Stimulated activated CD4-positive, alpha-beta T cell treated with anti-CD3 and anti-CD28 coated beads, Interleukin-4, amount 100 ng/mL, for 48 hours (primary cell): ENCODE measurements around the gene MTMR1.
A peak's percentile ranks its signal among the peaks of the same experiment; 100 is the strongest.

Experiments used
- DNase-seq, 2 donors: peaks; one replicate each; pipeline ENCODE4 v3.0.0-alpha.2; 2020; ENCODE audit warnings: low read depth in 2 of 2

MTMR1 gene

DNA sequence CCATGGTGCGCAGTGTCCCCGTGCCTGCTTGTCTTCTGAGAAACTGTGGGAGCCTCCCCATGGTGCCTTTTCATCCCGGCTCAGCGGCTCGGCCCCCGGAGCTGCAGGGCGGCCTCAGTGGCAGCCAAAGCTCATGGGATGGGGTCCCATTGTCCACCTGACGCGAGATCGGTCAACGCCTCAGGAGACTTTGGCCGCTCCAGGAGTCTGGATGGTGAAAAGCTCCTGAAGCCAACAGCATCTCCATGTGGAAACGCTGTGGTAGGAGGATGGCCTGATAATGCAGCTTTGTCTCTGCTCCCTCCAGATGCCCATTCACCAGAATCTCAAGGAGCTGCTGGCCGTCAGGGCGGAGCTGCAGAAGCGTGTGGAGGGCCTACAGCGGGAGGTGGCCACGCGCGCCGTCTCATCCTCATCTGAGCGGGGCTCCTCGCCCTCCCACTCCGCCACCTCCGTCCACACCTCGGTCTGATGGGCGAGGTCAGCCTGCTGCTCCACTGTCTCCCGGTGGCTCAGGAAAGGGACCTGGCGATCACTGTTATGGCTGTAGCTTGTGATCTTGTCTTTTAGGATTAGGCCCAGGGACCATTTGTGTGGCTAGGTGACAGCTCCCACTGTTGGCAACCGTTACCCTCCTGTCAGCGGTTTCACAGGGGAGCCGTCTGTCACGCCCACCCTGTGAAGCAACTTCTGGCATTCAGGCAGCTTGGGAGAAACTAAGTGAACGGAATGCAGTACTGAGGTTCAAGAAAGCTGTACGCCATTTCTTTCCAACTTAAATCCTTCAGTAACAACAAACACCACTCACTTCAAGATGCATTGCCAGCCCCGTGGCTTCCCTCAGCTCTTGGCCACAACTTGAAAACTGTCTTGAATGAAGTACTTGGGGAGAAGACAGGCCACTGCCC, 69.3 kb downstream of the MTMR1 start:
- no peak for DNase-seq

DNA sequence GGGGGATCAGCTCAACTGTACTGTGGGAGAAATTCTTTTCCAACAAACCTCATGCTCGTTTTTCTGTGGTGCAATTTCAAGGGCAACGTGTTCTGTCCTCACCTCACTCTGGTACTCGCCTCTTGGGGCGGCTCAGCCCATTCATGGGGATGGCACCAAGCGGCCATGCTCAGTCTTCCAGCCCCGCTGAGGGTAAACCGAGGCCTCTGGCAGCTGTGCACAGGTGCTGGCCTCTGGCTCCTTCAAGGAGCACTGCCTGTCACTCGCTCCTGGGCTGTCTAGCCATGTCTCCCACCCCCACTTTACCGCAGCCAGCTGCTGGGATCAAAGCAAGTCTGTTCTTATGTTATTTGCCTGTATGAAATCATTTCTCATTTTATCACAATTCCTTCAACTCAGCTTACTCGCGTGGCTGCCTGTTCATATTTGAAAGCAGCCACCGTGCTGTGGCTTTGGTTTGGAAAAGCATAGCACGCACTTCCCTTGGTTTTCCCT, 70.2 kb downstream of the MTMR1 start:
- no peak for DNase-seq

- DNase-seq: no peak
Observed at GRCh38 chrX:150763810-150764209, 70.6 kb downstream of the MTMR1 start.

- DNase-seq: no peak
Observed at GRCh38 chrX:150765237-150765636, 72.0 kb downstream of the MTMR1 start.

GRCh38 chrX:150765782-150766350, 72.7 kb downstream of the MTMR1 start:
- no peak for DNase-seq

- no peak for DNase-seq
Observed at GRCh38 chrX:150766351-150767044, 73.3 kb downstream of the MTMR1 start.

DNA sequence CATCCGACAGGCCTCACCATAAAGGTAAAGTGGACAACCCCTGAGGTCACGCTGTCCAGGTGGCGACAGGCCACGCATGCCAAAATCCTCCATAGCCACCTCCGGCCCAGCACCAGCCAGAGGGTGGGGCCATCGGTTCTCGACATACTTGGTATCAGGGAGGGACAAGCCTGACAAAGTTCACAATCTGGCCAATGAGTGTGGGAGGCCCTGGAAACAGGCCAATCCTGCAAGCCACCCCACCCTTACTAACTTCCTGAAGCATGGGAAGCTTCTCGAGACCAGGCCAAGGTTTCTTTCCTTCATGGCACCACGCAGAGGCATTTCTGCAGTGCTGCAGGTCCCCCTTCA, 73.8 kb downstream of the MTMR1 start:
- no peak for DNase-seq

DNA sequence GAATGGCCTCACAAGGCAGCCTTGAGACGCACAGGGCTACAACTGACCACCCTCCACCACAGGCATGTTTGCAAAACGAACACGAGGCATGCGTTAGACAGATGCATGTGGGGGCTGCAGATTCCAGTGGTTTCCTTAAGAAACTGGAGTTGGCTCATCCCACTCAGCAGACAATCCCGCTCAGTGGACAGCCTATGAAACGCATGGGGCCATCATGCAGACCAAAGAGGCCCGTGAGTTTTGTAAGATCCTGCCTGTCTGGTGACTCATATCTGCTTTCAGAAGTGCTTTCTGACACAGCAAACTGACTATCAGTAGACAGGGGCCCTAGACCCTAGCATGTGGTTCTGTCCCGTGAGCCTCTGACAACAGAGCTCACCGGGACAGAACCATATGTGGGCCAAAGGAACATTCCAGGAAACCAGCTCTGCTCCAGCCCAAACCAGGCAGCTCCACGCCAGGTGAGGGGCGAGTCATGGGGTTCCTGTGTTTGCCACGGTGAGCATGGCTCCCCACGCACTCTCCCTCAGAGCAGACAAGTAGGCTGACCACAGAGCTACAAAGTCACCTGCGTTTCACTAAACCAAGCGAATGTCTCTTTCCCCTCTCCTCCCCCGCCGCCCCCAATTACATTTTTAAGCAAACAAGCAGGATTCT, 74.4 kb downstream of the MTMR1 start:
- DNase-seq: peak in 1 of 2 donors; percentile 3

- DNase-seq: no peak
Observed at GRCh38 chrX:150768132-150768485, 74.9 kb downstream of the MTMR1 start.

DNA sequence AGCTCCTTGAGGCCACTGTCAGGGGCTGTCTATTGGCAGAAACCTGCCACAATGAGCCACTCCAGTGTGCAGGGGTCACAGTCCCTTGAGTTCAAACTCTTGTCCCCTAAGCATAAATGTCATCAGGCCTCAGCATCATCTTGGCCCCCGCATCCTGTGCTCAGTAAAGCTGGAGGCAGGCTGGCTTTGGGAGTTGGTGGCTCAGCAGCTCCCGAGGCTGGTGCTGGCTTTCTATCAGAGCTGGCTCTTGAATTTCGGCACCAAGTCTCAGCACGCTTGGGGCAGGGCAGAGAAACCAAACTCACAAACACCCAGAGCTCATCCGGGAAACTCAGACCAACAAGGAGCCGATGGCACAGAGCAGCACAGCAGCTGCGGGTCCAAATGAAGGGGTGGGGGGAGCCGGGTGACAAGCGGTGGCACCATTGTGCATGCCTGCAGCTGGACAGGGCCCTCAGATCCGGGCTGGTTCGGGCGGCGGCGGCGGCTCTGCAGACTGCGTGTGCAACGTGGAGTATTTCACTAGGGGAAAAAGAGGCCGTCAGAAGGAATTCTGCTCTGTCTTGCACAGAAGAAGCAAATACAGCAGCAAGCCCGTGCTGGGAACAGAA, 75.5 kb downstream of the MTMR1 start:
- no peak for DNase-seq

DNA sequence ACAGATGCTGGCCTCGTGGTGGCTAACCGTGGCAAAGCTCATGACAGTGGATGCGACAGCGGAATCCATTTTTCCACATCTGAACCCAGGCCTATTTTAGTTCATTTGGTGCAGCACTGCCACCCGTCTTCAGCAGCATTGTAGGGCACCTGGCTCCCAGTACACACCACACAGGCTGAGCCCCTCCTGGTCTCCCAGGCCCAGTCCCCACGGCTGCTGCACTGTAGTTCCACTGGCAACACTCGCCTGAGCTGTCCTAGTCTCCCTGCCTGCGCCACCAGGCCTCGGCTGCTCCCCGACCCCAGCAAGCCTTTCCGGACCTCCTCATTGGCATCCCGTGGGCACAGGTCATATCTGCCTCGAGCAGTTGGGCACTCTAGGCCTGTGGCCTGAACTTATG, 76.2 kb downstream of the MTMR1 start:
- no peak for DNase-seq

GRCh38 chrX:150770623-150771022, 77.4 kb downstream of the MTMR1 start:
- DNase-seq: no peak

DNA sequence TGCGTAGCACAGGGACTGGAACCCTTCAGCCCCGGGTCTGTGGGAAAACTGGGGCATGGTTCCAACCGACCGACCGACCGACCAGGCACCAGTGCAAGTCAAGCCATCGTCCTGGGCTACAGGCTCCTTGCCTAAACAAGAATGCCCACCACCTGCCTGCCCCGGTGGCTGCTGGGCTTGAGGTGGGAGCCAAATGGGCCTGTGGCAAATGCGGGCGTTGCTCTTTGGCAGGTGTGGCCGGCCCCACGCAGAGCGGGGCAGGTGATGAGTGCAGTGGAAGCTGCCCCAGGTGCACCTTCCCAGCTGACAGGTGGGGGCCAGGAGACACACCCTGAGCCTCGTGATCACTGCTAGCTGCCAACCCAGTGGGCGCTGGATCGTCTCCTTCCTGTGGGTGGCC, 77.9 kb downstream of the MTMR1 start:
- DNase-seq: no peak

- peak; percentile 63 to 81 for DNase-seq
Observed at GRCh38 chrX:150772150-150772970, 79.2 kb downstream of the MTMR1 start.

- no peak for DNase-seq
Observed at GRCh38 chrX:150773117-150773516, 79.9 kb downstream of the MTMR1 start.

GRCh38 chrX:150773634-150774033, 80.4 kb downstream of the MTMR1 start:
- no peak for DNase-seq

DNA sequence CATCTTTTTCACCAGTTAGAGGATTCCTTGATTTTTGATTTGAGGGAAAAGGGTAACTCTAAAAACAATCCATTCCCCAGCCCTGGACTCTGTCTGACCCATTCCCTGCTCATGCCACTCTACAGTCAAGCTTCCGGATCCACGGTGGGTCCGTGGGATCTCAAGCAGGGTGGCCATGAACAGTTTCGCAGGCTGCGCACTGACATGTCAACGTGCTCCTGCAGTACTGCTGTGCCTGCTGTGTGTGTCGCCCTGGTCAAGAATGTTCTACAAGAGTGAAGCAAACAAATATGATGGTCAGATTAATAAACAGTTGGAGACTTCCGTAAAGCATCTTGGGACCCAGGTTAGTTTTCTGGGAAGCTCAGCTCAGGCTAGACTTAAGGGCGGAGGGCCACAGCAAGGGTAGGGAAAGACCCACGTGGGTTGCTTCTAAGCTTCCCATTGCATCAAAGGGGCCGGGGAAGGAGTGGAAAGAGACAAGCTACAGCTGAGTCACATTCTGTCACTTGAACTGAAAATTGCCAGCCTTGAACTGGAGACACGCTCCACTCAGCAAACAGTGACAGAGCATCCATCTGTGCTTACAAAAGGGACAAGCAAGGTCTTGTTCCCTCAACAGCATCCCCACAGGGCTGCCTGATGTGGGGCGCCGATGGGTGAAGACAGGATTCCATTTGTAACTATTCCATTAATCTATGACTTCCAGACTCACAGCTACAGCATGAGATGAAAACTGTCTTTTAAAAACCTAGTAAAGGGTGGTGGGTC, 81.8 kb downstream of the MTMR1 start:
- no peak for DNase-seq

- no peak for DNase-seq
Observed at GRCh38 chrX:150775569-150776350, 82.6 kb downstream of the MTMR1 start.

DNA sequence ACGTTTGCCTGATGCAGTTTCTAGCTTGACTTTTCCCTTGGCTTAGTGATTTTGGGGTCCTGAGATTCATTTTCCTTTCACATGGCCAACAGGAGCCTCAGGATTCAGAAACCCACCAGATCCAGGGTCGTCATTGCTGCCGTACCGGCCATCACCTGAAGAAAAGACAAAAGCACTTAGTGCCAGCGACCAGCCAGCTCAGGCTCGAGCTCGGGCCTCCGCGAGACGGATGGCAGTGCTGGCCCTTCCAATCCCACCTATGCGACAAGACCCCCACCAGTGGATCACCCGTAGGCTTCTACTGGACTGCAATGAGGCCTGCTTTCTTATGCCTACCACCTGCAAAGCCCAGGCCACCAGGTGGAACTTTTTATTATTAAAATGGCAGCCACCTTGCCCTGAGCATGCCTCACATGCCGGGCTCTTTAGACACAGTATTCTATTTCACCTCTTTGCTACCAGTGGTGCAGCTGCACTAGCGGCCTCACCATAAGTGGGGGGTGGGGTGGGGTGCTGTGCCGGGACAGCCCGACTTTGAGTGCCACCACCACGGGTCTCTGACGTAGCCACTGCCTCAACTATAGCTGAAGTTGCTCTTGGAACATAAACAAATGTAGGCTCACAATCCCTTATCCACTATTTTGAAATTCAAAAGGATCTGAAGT, 84.3 kb downstream of the MTMR1 start:
- DNase-seq: no peak
